ENCODE data around the gene STYX. TPM values are rescaled to one million over a fixed set of nuclear protein-coding genes. Genes with fewer than 3 reads are reported as not detected.

Gene STYX
- total RNA-seq, 1 experiment from 2014 or later: 14.1 TPM

GRCh38 chr14:52802597-52802996 lies 72.6 kb downstream of the STYX start:
- DNase-seq: peak; percentile 96
- H3K4me1 ChIP-seq (ENCODE audit: insufficient read depth, low read length): peaks cover 32% of the 10 kb centered on the region
- peak overlapping the region; percentile 67 for H2AFZ ChIP-seq (ENCODE audit: low read length)
- H3K27me3 ChIP-seq (ENCODE audit: low read length): no peaks in the 10 kb centered on the region
- peaks cover 16% of the 10 kb centered on the region for H3F3A ChIP-seq (ENCODE audit: low read length, unreplicated experiment)
- H3K27ac ChIP-seq (ENCODE audit: low read length): peak overlapping the region; percentile 98
- H3K9ac ChIP-seq (ENCODE audit: low read length): peak overlapping the region; percentile 82
- peak overlapping the region; percentile 17; the same call in 1 of the 2 replicates for H3K4me3 ChIP-seq (ENCODE audit: low read length)
- TF ChIP-seq CTCF (conservative IDR thresholded peaks at IDR 0.05; ENCODE audit: low read depth, low read length) (no peak), EZH2 (IDR thresholded peaks at IDR 0.05; ENCODE audit: low read length, unreplicated experiment) (no peak), EZH2phosphoT487 (IDR thresholded peaks at IDR 0.05; ENCODE audit: borderline replicate concordance, low read length) (no peak)
- BruUV-seq (replicated peaks): no TSS peak
- ChIA-PET CTCF (no interaction called here), POLR2A (ENCODE audit: unreplicated experiment) (interaction anchor here (0.7 kb wide), 1 partner anchor 242 kb away, joined by 3 read pairs; no protein-coding TSS in a partner anchor)
- H4K20me1 ChIP-seq (ENCODE audit: low read length): no peaks in the 10 kb centered on the region
- no peaks in the 10 kb centered on the region for H3K9me2 ChIP-seq (replicated peaks; ENCODE audit: low read length)
- peak overlapping the region; percentile 66 for H3K4me2 ChIP-seq (ENCODE audit: low read length)
- no peaks in the 10 kb centered on the region for H3K79me2 ChIP-seq (ENCODE audit: low read length)
- ATAC-seq: peak; percentile 91
- intact Hi-C loops (cut with micrococcal nuclease): no loop called here
- H3K9me3 ChIP-seq (ENCODE audit: low read length): no peaks in the 10 kb centered on the region
- no peaks in the 10 kb centered on the region for H3K36me3 ChIP-seq (ENCODE audit: low read depth, low read length)

- Histone ChIP-seq H3K4me1 (ENCODE audit: insufficient read depth, low read length) (peaks cover 26% of the 10 kb centered on the region), H3K9me2 (replicated peaks; ENCODE audit: low read length) (no peaks in the 10 kb centered on the region), H3K9ac (ENCODE audit: low read length) (no peak overlapping the region), H3F3A (ENCODE audit: low read length, unreplicated experiment) (peaks cover 16% of the 10 kb centered on the region), H4K20me1 (ENCODE audit: low read length) (no peaks in the 10 kb centered on the region), H3K4me2 (ENCODE audit: low read length) (no peak overlapping the region), H3K79me2 (ENCODE audit: low read length) (no peaks in the 10 kb centered on the region), H3K27me3 (ENCODE audit: low read length) (no peaks in the 10 kb centered on the region), H3K4me3 (ENCODE audit: low read length) (no peak overlapping the region), H3K9me3 (ENCODE audit: low read length) (no peaks in the 10 kb centered on the region), H3K36me3 (ENCODE audit: low read depth, low read length) (no peaks in the 10 kb centered on the region), H2AFZ (ENCODE audit: low read length) (no peak overlapping the region), H3K27ac (ENCODE audit: low read length) (no peak overlapping the region)
- intact Hi-C loops (cut with micrococcal nuclease): no loop called here
- POLR2A ChIA-PET (ENCODE audit: unreplicated experiment): no interaction called here
- no TSS peak for BruUV-seq (replicated peaks)
- TF ChIP-seq EZH2 (IDR thresholded peaks at IDR 0.05; ENCODE audit: low read length, unreplicated experiment) (no peak), EZH2phosphoT487 (IDR thresholded peaks at IDR 0.05; ENCODE audit: borderline replicate concordance, low read length) (no peak), CTCF (conservative IDR thresholded peaks at IDR 0.05; ENCODE audit: low read depth, low read length) (no peak)
- ATAC-seq (no peak), DNase-seq (no peak)
- CTCF ChIA-PET: no interaction called here
These were observed 76.1 kb downstream of the STYX start for GRCh38 chr14:52806115-52806514.

GRCh38 chr14:52808101-52808500 lies 78.1 kb downstream of the STYX start:
- TF ChIP-seq EZH2 (IDR thresholded peaks at IDR 0.05; ENCODE audit: low read length, unreplicated experiment) (no peak), CTCF (conservative IDR thresholded peaks at IDR 0.05; ENCODE audit: low read depth, low read length) (no peak), EZH2phosphoT487 (IDR thresholded peaks at IDR 0.05; ENCODE audit: borderline replicate concordance, low read length) (no peak)
- Histone ChIP-seq H3K4me3 (ENCODE audit: low read length) (no peak overlapping the region), H3K79me2 (ENCODE audit: low read length) (no peaks in the 10 kb centered on the region), H3K4me1 (ENCODE audit: insufficient read depth, low read length) (peaks cover 8% of the 10 kb centered on the region), H2AFZ (ENCODE audit: low read length) (no peak overlapping the region), H3K27ac (ENCODE audit: low read length) (no peak overlapping the region), H4K20me1 (ENCODE audit: low read length) (no peaks in the 10 kb centered on the region), H3K9ac (ENCODE audit: low read length) (no peak overlapping the region), H3F3A (ENCODE audit: low read length, unreplicated experiment) (peaks cover 3% of the 10 kb centered on the region), H3K4me2 (ENCODE audit: low read length) (no peak overlapping the region), H3K27me3 (ENCODE audit: low read length) (no peaks in the 10 kb centered on the region), H3K9me2 (replicated peaks; ENCODE audit: low read length) (no peaks in the 10 kb centered on the region), H3K36me3 (ENCODE audit: low read depth, low read length) (no peaks in the 10 kb centered on the region), H3K9me3 (ENCODE audit: low read length) (no peaks in the 10 kb centered on the region)
- POLR2A ChIA-PET (ENCODE audit: unreplicated experiment): no interaction called here
- intact Hi-C loops (cut with micrococcal nuclease): no loop called here
- BruUV-seq (replicated peaks): no TSS peak
- DNase-seq: no peak
- CTCF ChIA-PET: no interaction called here
- ATAC-seq: no peak
